ENCODE results near the gene SLC22A23.

DNA sequence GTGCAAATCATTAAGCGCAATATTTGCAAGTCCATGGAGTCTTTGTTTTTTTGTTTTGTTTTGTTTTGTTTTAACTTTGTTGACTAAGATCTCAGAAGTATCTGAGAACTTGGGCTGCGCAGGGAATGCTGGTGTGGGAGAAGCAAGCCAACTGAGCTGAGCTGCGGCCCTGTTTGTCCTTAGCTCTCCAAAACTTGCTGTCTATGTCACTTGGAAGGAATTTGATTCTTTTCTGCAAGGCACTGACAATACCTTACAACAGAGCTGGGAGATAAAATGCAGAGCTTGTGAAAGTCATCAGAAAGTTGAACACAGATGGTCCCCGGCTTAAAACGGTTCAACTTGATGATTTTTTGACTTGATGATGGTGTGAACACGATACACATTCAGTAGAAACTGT, 5.4 kb downstream of the SLC22A23 start:
- TF ChIP-seq, protein P1, sequence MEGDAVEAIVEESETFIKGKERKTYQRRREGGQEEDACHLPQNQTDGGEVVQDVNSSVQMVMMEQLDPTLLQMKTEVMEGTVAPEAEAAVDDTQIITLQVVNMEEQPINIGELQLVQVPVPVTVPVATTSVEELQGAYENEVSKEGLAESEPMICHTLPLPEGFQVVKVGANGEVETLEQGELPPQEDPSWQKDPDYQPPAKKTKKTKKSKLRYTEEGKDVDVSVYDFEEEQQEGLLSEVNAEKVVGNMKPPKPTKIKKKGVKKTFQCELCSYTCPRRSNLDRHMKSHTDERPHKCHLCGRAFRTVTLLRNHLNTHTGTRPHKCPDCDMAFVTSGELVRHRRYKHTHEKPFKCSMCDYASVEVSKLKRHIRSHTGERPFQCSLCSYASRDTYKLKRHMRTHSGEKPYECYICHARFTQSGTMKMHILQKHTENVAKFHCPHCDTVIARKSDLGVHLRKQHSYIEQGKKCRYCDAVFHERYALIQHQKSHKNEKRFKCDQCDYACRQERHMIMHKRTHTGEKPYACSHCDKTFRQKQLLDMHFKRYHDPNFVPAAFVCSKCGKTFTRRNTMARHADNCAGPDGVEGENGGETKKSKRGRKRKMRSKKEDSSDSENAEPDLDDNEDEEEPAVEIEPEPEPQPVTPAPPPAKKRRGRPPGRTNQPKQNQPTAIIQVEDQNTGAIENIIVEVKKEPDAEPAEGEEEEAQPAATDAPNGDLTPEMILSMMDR (IDR thresholded peaks at IDR 0.05; ENCODE audit: low read depth, low read length, poor library complexity, severe bottlenecking): no peak
- TF ChIP-seq EZH2phosphoT487 (IDR thresholded peaks at IDR 0.05; ENCODE audit: borderline replicate concordance, low read length): no peak

Measured in DOHH2 (cell line).